ENCODE results near the gene TMEM161A.
"Not testable (repeated sequence)": the region's sequence is repeated elsewhere in the genome, so short reads cannot be mapped to it uniquely, and the experiment has no call there.

Gene TMEM161A

GRCh38 chr19:19120308-19121231 lies 17.7 kb downstream of the TMEM161A start:
- no peak for DNase-seq

- no peak for DNase-seq
Observed at GRCh38 chr19:19119325-19120237, 18.7 kb downstream of the TMEM161A start.

- peak; percentile 32 for DNase-seq
Observed at GRCh38 chr19:19115954-19116353, 22.3 kb downstream of the TMEM161A start.

GRCh38 chr19:19113040-19113626 lies 25.1 kb downstream of the TMEM161A start:
- no peak for DNase-seq

GRCh38 chr19:19111967-19112580 lies 26.2 kb downstream of the TMEM161A start:
- no peak for DNase-seq

DNA sequence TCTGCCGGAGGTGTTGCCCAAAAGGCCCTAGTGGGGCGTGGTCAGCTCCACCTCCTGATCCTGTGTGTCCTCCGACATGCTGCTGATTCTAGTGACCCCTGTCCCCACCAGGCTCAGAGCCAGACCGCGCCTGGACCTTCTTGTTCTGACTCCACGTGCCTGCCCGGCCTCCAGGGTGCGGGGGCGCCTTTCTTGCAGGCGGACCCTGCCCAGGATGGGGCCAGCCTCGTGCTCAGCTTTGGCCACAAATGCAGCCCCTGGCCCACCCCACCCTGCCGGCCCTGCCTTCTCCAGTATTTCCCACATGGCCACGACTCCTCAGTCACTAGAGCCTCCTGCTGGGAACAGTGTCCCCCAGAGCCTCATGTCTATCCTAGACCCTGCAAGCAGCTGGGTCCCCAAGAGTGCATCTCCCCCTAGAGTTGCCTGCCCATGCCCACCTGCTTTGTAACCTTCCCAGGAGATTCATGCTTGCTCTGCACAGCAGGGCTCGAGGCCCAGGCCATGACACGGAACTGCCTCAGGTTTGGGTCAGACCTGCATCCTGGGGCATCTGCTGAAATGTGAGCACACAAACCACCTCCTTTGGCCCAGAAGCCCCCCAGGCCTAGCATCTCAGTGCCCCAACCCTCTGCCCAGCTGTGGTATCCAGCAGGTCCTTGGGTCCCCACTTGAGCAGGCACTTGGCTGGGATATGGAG lies 27.0 kb downstream of the TMEM161A start:
- no peak for DNase-seq

- no peak for DNase-seq
Observed at GRCh38 chr19:19110410-19111135, 27.7 kb downstream of the TMEM161A start.

GRCh38 chr19:19109601-19110000 lies 28.7 kb downstream of the TMEM161A start:
- no peak for DNase-seq

DNA sequence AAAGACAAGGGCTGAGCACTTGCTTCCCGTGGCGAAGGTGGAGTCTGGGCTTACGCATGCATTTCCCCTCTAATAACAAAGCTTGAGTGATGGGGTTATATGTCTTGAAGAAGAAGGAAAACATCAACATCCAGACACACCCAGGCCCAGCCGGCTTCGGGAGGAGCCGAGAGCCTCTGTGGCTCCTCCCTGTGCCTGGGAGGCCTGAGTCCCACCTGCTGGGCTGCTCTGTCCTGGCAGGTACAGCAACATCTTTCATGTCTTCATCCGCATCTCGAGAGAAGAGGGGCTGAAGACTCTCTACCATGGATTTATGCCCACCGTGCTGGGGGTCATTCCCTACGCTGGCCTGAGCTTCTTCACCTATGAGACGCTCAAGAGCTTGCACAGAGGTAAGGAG lies 30.6 kb downstream of the TMEM161A start:
- DNase-seq, result no peak

DNA sequence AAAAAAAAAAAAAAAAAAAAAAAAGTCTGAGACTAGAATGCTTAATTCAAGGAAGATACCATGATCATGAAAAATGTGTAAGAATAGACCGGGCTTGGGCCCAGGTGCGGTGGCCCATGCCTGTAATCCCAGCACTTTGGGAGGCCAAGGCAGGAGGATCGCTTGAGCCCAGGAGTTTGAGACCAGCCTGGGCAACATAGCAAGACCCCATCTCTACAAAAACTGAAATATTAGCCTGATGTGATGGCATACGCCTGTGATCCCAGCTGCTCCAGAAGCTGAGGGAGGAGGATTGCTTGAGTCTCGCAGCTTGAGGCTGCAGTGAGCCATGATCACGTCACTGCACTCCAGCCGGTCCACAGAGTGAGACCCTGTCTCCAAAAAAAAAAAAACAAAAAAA lies 31.3 kb downstream of the TMEM161A start:
- DNase-seq, result not testable (repeated sequence)

DNA sequence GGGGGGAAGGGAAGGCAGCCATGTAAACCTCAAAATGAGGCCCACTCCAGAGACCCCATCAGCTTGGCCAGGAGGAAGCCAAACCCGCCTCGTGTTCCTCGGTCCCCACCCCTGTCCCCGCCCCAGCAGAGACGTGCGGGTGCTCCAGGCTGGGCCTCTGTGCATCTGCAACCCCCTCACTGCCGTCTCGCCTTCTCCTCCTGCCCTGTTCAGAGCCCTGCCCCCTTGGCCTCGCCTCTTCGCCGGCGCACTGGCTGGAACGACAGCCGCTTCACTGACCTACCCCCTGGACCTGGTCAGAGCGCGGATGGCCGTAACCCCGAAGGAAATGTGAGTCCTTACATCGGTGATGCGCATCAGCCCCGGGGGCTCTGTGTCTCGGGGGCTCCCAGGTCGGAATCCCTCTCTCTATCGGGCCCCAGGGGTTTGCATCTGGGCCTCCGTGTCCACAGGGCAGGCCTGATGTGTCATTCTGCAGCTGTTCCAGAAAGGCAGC lies 32.2 kb downstream of the TMEM161A start:
- no peak for DNase-seq

GRCh38 chr19:19105365-19106055 lies 32.8 kb downstream of the TMEM161A start:
- no peak for DNase-seq

DNA sequence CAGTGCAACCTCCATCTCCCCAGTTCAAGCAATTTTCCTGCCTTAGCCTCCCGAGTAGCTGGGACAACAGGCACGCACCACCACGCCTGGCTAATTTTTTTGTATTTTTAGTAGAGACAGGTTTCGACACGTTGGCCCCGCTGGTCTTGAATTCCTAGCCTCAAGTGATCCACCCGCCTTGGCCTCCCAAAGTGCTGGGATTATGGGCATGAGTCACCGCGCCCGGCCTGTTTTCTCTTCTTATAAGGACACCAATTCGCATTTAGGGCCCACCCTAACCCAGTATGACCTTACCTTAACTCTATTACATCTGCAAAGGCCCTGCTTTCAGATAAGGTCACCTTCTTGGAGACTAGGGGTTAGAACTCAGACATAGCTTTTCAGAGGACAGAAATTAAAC lies 35.1 kb downstream of the TMEM161A start:
- DNase-seq, result no peak

GRCh38 chr19:19102566-19102965 lies 35.7 kb downstream of the TMEM161A start:
- DNase-seq, result not testable (repeated sequence)

DNA sequence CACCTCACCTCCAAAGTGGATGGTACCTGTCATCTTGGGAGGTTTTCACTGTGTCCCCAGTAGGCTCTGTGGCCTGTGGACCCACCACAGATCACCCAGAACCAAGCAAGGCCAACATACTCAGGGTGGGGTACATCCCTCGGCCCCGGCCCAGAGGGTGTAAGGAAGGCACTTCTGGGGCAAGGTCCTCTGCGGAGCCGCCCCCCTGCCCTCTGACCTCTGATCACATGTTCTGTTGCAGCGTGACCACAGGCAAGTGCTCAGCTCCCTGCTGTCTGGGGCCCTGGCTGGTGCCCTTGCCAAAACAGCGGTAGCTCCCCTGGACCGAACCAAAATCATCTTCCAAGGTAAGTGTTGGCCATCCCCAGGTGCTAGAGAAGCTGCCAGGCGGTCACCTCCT lies 36.7 kb downstream of the TMEM161A start:
- DNase-seq, result no peak

- no peak for DNase-seq
Observed at GRCh38 chr19:19098703-19099632, 39.3 kb downstream of the TMEM161A start.

DNA sequence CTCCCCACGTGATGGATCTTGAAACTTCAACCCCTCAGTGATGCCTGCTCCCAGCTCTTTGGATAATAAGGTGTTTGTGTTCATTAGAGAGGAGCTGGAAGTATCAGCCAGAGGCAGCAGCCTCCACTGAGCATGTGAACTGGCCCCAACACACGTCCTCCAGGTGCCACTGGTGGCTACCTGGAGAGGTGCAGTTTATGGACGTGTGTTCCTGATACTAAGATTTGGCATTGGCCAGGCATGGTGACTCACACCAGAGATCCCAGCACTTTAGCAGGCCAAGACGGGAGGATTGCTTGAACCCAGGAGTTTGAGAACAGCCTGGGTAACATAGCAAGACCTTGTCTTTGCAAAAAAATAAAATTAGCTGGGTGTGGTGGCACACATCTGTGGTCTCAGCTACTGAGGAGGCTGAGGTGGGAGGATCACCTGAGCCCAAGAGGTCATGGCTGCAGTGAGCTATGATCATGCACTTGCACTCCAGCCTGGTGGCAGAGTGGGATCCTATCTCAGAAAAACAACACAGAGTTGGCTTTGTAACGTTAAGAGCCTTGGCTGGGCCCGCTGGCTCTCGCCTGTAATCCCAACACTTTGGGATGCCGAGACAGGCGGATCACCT lies 40.1 kb downstream of the TMEM161A start:
- DNase-seq, result no peak

- DNase-seq, result no peak
Observed at GRCh38 chr19:19096641-19097627, 41.3 kb downstream of the TMEM161A start.
